GM21737 (cell line): Measurements from ENCODE around the gene ZNF276.

Experiments
- ATAC-seq: cut with Tn5 transposase; IDR thresholded peaks from one replicate; pipeline ENCODE4 v1.9.1; 2021; ENCODE audit warnings: mild to moderate bottlenecking, moderate library complexity; ENCODE audit not compliant: unreplicated experiment

The ZNF276 gene

DNA sequence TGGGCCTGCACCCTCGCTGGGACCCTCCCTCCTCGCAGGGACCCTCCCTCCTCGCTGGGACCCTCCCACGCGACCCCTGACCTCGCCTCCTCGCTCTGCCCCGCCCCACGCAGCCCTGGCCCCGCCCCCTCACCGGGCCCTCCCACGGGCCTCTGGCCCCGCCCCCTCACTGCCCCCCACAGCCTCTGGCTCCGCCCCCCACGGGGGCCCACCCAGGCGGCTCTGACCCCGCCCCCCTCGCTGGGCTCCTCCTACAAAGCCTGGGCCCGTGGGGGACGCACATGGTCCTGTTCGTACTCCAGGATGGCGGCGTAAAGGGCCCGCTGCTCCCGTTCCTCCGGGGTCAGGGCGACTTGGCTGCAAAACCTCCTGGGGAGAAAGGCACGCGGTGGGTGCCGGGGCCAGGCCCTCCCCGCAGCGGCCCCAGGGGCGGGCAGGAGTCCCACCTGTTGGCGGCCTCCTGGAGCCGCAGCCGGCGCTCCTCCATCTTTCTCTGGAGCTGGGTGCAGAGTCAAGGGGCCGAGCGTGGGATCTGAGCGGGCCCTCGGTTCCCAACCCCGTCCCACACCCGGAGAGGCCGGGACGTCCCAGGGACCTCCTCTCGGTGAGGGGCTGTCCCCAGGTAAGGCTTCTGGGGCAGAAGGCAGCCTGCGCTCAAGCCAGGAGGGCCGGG lies 9.6 kb upstream of the ZNF276 start:
- ATAC-seq, result peak; percentile 43

DNA sequence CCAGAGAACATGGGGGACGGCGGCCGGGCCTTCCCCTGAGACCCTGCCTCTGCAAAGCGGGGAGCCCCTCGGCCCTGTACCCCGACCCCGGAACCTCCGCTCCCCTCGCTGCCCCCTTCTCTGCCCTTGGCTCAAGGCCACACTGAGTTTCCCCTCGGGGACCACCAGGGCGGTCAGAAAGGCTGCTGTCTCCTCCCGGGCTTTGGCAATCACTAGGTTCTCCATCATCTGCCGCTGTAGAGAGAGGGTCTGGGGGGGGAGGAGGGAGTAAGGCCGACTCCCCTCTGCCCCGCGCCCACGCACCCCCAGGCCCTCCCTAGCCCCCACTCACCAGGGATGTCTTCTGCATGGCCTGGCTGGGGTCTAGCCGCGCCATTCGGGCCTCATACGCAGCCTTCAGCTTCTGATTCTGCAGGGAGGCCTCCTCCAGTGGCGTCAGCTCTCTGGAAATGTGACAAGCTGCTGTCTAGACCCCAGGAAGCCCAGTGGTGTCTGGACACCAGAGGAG lies 9.0 kb upstream of the ZNF276 start:
- no peak for ATAC-seq

DNA sequence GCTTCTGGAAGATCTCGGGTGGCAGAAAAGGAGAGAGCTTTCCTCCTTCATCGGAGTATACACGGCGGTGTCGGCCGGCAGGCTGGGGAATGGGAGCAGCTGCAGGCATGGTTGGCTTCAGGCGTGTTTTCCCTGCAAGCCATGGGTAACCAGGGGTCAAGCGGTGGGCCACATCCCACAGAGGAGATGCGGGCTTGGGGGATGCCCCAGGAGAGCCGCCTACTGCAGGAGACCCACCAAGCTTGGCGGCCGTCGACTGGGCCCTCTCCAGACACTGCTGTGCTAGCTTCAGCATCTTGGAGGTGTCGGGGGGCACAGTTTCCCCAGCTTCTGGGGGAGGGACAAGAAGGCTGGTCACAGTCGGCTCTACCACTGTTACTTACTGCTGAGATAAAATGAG lies 4.8 kb upstream of the ZNF276 start:
- no peak for ATAC-seq

DNA sequence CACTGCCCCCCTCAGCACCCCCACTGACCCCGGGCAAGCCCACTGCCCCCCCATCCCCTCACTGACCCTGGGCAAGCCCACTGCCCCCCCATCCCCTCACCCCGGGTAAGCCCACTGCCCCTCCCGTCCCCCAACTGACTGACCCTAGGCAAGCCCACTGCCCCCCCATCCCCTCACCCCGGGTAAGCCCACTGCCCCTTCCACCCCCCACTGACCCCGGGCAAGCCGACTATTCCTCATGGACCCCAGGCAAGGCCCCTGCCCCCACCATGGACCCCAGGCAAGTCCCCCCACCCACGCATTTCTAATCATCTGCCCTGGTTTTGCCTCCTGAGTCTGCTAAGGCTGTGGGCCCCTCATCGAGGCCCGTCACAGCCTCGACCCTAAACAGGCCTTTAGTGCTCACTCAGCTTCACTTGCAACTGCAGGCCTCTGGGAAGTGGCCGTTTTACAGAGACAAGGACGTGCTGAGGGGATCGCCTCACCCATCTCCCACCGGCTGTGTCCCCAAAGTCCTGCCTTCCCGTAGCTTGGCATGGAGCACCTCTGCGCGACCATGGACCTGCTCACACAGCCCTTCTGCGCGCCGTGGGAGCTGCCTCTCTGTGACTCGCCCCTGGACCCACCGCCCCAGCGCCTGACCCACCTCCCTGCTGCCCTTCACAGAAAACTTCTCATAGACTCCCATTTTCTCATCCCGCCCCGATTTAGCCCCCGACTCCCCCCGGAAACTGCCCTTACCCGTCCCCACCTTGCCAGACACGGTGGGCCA lies 4.2 kb upstream of the ZNF276 start:
- ATAC-seq, result no peak

DNA sequence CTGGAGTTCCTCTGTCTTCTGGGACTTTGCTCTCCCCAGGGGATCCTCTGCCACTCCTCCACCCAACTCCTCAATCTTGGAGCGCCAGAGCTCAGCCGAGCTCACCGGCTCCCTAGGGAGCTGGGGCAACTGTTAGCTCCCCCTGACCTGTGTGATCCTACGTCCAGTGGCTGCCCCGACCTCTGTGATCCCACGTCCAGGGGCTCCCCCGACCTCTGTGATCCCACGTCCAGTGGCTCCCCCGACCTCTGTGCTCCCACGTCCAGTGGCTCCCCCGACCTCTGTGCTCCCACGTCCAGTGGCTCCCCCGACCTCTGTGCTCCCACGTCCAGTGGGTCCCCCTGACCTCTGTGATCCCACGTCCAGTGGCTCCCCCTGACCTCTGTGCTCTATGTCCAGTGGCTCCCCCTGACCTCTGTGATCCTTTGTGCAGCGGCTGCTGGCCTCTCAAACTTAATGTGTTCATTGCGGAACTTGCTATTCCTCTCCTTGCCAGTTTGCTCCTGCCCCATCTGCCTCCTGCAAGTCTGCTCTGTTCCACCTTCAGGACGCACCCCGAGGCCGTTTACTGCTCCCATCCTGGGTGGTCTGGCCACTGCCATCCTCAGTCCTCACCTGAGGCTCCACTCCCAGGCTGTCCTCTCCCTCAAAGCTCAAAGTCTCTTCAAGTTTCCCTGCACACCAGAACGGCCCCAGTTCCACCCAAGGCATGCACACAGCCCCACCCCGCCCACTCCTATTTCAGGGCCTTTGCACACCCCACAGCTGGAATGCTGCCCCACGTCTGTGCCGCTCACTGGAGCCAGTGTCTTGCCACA lies 3.4 kb upstream of the ZNF276 start:
- no peak for ATAC-seq

DNA sequence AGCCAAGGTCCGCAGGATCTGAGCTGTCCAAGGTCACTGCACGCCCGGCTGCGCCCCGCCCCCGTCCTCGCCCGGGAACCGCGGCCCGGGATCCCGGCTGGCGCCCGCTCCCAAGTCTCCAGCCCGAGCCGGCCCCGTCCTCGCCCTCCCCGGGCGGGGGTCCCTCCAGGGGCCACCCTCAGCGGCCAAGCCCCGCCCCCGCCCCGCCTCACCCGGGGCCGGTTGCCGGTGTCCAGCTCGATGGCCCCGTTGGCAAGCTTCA lies 855 bp upstream of the ZNF276 start:
- ATAC-seq, result peak; percentile 23

DNA sequence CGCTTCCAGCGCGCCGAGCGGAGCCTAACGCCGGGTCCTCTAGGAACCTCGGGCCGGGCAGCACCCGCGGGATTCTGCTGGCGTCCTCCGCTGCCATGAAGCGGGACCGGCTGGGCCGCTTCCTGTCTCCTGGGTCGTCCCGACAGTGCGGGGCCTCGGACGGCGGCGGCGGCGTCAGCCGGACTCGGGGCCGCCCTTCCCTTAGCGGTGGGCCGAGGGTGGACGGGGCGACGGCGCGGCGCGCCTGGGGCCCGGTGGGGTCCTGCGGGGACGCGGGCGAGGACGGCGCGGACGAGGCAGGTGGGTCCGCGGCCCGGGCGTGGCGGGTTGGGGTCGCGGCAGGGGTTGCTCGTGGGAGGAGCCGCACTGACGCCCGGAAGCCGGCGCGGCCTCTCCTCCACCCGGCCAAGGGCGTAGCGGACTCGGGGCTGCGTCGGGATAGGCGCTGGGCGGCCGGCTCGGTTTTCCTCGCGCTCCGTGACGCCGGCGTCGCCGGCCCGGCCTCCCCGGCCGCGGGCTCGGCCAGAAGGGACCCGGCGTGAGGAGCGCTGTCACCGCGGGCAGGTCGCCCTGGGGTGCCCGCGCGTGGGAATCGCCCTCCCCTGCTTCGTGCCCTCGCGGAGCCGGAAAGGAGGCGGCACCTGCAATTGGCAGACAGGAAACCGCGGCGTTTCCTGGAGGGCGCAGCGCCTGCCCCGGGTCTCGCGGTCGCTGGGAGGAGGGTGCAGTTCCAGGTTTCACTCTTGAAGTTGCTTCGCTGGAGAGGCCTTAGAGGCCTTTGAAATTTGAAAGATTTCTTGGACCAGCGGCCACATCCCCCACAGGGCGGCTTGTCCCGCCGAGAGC lies 432 bp downstream of the ZNF276 start:
- peak; percentile 27 for ATAC-seq

DNA sequence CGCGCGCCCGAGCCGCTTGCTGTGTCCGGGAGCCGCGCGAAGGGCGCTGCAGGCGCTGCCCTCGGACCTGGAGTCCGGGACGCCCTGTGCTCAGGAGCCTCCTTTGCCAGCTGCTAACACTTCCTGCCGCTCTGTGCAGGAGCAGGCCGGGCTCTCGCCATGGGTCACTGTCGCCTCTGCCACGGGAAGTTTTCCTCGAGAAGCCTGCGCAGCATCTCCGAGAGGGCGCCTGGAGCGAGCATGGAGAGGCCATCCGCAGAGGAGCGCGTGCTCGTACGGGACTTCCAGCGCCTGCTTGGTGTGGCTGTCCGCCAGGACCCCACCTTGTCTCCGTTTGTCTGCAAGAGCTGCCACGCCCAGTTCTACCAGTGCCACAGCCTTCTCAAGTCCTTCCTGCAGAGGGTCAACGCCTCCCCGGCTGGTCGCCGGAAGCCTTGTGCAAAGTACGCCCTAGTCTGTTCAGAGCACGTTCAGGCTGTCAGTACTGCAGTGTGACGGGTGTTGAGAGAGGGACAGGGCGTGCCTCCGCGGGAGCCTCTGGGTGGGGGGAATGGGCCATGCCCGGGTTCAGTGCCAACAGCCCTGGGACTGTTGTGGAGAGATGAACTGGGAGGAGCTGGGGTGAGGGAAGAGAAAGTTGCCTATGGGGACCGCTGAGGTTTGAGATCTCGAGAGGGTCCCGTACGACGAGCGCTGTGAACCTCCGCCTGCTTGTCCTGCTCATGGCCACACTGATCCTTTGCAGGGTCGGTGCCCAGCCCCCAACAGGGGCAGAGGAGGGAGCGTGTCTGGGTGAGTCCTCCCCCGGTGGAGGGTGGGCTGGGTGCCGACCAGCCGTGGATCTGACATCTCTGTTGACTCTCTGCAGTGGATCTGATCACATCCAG lies 1.3 kb downstream of the ZNF276 start:
- peak; percentile 11 for ATAC-seq

DNA sequence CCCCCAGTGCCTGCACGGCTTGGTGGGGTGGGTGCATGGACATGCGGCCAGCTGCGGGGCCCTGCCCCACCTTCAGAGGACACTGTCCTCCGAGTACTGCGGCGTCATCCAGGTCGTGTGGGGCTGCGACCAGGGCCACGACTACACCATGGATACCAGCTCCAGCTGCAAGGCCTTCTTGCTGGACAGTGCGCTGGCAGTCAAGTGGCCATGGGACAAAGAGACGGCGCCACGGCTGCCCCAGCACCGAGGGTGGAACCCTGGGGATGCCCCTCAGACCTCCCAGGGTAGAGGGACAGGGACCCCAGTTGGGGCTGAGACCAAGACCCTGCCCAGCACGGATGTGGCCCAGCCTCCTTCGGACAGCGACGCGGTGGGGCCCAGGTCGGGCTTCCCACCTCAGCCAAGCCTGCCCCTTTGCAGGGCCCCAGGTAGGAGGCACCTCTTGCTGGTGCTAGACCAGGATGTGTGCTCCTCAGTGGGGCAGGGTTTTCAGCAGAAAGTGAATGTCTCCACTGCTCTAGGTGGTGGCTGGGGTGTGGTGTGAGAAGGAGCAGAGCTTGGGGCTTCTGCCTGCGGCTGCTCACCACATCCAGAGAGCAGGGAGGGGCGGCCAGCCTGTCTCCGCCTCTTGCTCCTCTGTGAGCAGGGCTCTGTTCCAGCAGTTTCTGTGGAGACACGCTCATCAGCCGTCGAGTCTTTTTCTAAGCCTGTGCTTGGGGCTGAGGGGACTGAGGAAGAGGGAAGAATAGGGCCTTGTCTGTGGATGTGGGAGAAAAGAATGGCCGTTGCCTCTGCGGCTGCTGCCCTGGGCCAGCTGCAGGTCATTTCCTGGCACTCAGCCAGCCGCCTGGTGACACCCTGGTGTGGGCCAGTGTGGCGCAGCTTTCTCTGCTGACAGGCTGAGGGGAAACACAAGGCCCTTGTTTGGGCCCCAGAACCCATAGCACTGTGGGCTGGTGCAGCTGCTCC lies 2.2 kb downstream of the ZNF276 start:
- ATAC-seq, result no peak

DNA sequence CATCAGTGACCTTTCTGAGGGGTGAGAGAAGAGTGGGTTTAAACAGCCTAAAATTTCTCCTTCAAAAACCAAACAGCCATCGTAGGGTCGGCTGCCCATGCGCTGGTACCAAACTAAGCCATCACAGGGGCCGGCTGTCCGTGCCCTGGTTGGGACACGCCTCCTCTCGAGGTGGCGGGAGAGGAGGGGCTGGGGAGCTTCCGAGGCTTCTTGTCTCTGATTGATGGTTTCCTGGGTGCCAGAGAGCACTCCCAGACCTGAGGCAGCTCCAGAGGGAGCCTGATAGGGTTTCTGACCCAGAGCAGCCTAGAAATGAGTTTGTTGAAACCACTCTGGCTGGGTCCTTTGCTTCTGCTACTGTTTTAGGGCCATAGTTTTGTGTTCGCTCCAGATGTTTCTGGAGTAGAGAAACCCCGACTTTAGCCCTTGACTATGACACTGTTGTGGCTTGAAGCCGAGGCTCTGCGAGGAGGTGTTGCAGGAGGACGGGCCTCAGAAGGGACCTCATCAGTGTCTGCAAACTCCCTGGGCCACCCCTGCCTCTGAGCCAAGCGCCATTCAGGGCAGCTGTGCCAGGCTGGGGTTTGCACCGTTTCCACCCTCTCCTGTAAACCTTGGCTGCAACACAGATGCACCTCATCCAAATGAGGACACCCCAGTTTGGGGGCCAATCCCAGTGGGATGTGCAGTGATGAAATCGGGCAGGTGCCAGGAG lies 6.2 kb downstream of the ZNF276 start:
- no peak for ATAC-seq

DNA sequence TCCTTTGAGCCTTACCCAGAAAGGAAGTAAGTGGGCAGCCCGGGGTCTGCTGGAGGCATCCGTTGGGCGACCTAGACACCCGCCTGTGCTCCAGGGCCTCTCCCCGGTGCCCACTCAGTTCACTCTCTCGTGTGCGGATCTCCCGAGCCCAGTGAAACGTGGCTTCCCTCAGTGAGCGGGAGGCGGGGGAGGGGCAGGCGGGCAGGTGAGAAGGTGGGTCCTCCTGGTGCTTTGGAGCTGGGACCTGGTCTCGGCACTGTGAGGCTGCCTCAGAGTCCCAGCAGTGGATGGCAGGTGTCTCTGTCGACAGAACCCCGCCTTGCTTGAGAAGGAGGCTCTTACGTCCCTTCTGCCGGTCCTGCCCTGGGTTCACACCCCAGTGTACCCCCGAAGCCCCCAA lies 8.0 kb downstream of the ZNF276 start:
- ATAC-seq, result no peak

DNA sequence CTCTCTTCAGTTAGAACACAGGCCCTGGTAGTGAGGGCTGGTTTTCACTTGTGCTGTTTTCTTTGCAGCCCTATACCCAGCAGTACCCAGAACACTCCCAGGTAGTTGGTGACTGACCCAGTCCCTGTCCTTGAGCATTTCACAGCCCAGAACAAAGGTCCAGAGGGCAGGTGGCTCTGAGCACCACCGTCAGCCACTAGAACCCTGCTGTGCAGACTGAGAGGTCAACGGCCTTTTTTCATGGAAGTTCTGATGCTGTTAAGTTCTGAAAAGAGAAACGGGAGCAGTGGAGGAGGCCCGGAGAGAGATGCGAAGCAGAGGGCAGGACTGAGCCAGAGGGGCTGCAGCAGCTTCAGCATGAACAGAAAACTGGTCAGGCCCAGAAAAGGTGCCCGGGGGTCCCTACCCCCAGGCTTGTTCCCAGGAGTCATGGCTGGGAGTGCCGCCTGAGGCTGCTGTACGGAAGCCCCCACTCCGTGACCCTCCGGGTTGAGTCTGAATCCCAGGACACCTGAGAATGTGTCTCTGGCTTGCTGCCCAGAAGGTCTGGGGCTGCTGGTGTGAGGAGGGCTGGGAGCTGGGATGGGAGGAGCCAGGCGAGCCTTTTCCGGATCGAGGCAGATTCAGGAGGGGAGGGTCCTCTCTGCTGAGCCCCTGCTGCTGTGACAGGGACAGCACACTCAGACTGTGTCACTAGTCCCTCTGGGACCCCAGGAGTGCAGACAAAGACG lies 8.7 kb downstream of the ZNF276 start:
- no peak for ATAC-seq

DNA sequence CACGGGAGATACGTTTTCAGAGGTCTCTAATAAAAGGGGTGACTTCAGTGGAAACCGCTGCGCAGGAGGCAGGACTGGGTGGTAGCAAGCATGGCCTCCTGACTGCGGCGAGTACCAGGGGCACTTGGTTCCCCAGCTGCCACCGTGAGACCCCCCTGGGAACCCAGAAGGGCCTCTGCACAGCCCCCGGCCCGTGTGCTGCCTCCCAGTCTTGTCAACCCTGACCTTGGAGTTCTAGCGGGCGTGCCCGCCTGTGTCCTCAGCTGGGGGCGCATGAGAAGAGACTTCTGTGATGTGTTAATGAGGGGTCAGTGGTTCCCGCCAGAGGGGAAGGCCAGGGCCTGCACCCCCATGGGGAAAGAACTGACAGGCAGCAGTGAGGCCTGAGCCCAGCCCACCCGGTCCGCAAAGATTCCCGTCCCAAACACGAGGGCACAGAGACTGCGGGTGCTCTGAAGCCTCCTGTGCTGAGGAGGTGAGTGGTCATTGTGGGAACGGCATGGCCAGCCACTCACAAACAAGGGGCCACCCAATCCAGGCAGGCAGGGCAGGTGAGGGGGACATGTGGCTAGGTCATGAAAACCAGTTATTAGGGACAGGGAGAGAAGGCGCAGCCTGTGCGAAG lies 9.4 kb downstream of the ZNF276 start:
- no peak for ATAC-seq

DNA sequence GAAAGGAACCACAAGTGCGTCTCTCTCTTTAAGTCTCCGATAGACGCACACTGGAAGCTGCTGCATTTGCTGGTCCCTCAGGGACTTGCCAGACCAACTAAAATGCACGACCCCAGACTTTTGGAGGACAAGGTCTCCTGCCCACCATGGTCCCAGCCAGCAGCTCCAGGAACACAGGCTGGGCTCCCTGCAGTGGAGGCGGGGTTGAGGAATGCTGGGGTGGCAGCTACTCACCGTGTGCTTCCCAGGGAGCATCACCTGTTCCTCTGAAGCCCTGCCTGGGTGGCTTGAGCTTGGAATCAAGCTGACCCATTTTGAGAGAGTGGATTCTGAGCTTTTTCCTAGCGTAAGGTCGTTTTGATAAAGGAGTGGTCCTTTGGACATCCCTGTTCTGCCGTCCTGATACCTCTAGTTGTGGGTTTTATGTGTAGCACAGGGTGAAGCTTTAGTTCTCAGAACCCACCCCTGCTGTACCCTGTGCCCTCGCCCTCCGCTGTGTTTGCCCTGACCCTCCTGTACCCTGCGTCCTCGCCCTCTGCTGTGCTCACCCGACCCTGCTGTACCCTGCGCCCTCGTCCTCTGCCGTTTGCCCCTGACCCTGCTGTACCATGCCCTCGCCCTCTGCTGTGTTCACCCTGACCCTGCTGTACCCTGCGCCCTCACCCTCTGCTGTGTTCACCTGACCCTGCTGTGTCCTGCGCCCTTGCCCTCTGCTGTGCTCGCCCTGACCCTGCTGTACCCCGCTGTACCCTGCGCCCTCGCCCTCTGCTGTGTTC lies 11.0 kb downstream of the ZNF276 start:
- no peak for ATAC-seq

DNA sequence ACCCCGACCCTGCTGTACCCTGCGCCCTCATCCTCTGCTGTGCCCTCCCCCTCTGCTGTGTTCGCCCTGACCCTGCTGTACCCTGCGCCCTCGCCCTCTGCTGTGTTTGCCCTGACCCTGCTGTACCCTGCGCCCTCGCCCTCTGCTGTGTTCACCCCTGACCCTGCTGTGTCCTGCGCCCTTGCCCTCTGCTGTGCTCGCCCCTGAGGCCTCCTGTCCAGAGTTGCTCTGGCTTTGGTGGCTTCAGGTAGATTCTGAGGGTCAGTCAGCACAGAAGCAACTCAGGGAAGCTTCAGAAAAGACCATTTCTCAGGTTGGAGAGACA lies 11.5 kb downstream of the ZNF276 start:
- no peak for ATAC-seq

DNA sequence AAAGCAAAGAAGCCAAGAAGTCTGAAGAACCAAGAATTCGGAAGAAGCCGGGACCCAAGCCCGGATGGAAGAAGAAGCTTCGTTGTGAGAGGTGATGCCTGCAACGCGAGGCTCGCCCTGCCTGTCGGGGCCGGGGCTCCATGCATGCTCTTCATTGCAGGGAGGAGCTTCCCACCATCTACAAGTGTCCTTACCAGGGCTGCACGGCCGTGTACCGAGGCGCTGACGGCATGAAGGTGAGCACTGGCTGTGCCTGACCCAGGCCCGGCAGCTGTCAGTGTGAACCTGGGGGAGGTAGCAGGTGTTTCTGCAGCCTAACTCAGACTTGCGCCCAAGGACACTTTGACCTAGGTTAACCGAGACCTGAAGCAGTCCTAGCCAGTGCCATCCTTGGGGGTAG lies 12.0 kb downstream of the ZNF276 start:
- no peak for ATAC-seq
